Breast epithelium (tissue), 3 donors: ENCODE results near the gene PAPPA.

Experiments
- CTCF ChIP-seq, 3 donors: fragments of 450-650 bp; IDR thresholded peaks; one replicate each; pipeline ENCODE4 v1.5.1; 2016 to 2017; ENCODE audit warnings: antibody characterized with exemption in 3 of 3, mild to moderate bottlenecking in 3 of 3, moderate library complexity in 3 of 3
- POLR2AphosphoS5 ChIP-seq, 3 donors: sonication (generic); formaldehyde crosslinking; IDR thresholded peaks; one replicate each; pipeline ENCODE4 v1.6.1; 2017; ENCODE audit warnings: antibody characterized with exemption in 3 of 3

GRCh38 chr9:116451500-116452115, 298.0 kb downstream of the PAPPA start:
- no peak for TF ChIP-seq CTCF (IDR thresholded peaks at IDR 0.05)
- TF ChIP-seq POLR2AphosphoS5 (IDR thresholded peaks at IDR 0.05): no peak
